DOHH2 (cell line): ENCODE results near the gene DCDC1.

ENCODE experiments used
- EZH2phosphoT487 ChIP-seq: fragments of 200-600 bp; sonication (generic); IDR thresholded peaks from 2 replicates; pipeline ENCODE4 v1.6.1; 2017; ENCODE audit warnings: borderline replicate concordance, mild to moderate bottlenecking, antibody characterized with exemption, low read length, moderate library complexity, mixed read lengths
- TF ChIP-seq, protein P1 (sequence below): fragments of 200-600 bp; sonication (generic); IDR thresholded peaks from one replicate; pipeline ENCODE4 v1.5.1; 2014; ENCODE audit warnings: antibody characterized with exemption, mild to moderate bottlenecking, low read depth, low read length; ENCODE audit not compliant: poor library complexity, severe bottlenecking

DNA sequence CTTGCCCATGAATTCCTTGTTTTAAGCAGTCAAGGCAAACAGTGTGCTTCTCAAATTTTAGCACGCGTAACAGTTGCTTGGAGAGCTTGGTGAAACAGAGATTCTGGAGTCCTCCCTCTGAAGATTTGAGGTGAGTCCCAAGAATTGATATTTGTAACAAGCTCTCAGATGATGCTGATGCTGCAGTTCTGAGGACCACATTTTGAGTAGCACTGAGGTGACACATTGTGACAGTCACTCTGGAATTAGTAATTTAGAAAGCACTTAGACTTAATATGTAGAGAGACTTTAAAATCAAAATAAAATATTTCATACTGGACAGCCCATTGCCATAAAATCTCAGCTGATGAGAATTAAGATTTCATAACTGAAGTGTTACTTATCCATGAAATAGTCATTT is 38.7 kb upstream of the DCDC1 start:
- TF ChIP-seq, protein P1, sequence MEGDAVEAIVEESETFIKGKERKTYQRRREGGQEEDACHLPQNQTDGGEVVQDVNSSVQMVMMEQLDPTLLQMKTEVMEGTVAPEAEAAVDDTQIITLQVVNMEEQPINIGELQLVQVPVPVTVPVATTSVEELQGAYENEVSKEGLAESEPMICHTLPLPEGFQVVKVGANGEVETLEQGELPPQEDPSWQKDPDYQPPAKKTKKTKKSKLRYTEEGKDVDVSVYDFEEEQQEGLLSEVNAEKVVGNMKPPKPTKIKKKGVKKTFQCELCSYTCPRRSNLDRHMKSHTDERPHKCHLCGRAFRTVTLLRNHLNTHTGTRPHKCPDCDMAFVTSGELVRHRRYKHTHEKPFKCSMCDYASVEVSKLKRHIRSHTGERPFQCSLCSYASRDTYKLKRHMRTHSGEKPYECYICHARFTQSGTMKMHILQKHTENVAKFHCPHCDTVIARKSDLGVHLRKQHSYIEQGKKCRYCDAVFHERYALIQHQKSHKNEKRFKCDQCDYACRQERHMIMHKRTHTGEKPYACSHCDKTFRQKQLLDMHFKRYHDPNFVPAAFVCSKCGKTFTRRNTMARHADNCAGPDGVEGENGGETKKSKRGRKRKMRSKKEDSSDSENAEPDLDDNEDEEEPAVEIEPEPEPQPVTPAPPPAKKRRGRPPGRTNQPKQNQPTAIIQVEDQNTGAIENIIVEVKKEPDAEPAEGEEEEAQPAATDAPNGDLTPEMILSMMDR: no peak
- no peak for TF ChIP-seq EZH2phosphoT487
